HG02884 (cell line): Measurements from ENCODE around the gene ARHGAP8.

ENCODE experiments used
- ATAC-seq: cut with Tn5 transposase; IDR thresholded peaks from one replicate; pipeline ENCODE4 v1.9.1; 2021; ENCODE audit warnings: mild to moderate bottlenecking, moderate library complexity; ENCODE audit not compliant: unreplicated experiment

Gene ARHGAP8

GRCh38 chr22:44724859-44725258 is 27.5 kb upstream of the ARHGAP8 start:
- ATAC-seq = no peak

GRCh38 chr22:44726439-44726838 is 25.9 kb upstream of the ARHGAP8 start:
- ATAC-seq = no peak

GRCh38 chr22:44727148-44727547 is 25.2 kb upstream of the ARHGAP8 start:
- no peak for ATAC-seq

- no peak for ATAC-seq
Observed at GRCh38 chr22:44727709-44728108, 24.7 kb upstream of the ARHGAP8 start.

DNA sequence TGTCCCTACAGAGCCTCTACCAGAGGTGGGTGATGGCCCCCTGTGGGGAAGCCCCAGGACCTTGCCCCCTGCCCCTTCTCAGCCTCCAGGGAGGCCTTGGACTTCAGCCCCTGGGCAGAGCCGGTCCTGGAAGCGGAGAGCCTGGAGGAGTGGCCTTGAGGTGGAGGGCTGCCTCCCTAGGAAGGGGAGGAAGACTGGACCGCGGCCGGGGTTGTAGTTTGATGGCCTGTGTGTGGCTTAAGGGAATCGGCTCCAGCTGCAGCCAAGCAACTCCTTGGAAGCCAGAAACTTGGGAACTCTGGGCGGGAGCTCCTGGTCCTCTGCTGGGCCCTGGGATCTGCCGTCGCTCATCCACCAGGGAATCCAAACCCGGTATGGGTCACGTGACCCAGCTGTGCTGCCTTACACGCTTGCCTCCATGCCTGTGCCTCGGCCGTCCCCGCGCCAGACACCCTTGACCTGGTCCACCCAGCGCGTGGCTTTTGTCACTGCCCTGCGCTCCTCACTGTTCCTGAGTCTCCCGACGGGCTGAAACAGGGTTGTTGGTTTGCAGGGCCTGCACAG is 23.5 kb upstream of the ARHGAP8 start:
- ATAC-seq = no peak

GRCh38 chr22:44729391-44730021 is 22.9 kb upstream of the ARHGAP8 start:
- no peak for ATAC-seq

DNA sequence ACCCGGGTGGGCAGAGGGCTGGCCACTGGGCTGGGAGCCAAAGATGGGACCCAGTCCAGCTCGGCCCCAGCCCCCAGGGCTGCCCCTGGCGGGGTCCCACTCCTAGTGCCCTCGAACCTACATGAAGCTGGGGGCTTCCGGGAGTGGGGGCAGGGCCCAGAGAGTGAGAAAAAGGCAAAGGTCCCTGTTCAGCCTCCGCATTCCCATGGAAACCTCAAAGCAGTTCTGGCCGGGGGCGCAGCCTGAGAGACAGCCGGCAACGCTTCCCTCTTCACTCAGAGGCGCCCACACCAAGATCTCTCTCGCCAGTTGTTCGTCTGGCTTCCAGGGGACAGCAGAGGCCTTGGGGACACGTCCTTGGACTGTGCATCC is 22.4 kb upstream of the ARHGAP8 start:
- ATAC-seq = no peak

DNA sequence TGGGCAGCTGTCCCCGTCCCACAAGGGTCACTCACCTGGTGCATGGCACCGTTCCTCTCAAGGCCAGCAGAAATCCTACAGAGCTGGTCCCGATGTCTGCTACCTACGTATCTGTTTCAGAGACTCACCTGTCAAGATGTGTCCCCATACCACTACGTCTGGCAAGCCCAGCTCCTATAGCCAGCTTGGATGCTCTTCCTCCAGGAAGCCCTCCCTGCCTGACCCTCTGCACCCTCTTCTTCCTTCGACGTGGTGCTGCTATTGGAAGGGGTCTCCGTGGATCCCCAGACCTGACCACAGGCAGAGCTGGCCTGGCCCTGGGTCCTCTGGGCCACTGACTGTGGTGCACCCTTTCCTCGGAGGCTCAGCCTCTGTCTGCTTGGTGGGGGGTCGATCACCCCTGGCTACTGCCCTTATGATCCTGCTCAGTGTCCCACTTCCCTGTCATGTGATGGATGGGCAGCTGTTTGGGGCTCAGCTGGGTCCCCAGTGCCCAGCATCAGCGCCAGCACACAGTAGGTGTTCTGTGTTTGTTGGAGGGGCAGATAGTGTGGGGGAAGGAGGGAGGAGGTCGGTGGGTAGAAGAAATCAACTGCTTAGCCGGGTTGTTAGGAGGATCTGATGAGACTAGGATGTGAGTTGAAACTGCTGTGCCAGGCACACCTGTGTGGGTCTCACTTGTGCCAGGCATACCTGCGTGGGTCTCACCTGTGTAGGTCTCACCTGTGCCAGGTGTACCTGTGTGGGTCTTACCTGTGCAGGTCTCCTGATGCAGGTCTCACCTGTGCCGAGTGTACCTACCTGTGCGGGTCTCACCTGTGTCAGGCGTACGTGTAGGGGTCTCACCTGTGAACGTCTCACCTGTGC is 21.7 kb upstream of the ARHGAP8 start:
- no peak for ATAC-seq

DNA sequence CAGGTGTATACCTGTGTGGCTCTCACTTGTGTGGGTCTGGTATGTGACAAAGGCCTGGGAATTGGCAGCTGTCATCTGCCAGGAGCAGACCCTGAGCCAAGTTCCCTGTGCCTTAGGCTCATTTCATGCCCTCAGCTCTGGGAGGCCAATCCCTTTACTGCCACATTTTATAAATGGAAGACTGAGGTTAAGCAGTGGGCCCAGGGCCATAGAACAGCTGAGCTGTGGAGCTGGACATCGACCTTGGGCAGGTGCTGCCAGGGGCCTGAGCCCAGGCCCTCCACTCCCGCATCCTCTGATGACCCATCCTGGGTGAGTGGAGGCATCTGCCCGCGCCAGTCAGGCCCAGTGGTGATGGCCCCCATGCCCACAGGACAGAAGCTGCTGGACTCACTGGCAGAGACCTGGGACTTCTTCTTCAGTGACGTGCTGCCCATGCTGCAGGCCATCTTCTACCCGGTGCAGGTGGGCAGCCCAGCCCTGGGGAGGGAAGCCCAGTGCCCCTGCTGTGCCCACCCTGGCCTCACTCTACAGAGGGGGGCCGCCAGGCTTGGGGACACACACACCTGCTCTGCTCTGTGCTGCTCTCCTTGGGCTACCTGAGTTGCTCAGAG is 20.9 kb upstream of the ARHGAP8 start:
- no peak for ATAC-seq

DNA sequence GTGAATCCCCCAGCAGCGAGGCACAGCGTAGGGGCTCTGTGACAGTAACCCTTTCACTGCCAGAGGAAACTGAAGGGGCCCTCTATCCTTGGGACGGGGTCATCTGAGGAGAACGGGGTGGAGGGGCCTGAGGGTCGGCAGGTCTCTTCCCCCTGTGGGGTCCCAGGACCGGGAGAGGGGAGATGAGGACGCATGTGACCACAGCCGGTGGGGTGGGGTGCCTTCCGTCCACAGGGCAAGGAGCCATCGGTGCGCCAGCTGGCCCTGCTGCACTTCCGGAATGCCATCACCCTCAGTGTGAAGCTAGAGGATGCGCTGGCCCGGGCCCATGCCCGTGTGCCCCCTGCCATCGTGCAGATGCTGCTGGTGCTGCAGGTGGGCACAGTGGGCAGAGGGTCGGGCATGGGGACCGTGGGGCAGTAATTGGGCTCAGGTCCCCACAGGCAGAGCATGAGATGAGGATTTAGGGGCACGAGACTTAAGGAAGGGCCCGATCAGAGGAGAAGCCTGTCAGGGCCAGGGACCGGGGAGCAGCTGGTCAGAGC is 20.3 kb upstream of the ARHGAP8 start:
- ATAC-seq = no peak

GRCh38 chr22:44732661-44733060 is 19.7 kb upstream of the ARHGAP8 start:
- ATAC-seq = no peak

DNA sequence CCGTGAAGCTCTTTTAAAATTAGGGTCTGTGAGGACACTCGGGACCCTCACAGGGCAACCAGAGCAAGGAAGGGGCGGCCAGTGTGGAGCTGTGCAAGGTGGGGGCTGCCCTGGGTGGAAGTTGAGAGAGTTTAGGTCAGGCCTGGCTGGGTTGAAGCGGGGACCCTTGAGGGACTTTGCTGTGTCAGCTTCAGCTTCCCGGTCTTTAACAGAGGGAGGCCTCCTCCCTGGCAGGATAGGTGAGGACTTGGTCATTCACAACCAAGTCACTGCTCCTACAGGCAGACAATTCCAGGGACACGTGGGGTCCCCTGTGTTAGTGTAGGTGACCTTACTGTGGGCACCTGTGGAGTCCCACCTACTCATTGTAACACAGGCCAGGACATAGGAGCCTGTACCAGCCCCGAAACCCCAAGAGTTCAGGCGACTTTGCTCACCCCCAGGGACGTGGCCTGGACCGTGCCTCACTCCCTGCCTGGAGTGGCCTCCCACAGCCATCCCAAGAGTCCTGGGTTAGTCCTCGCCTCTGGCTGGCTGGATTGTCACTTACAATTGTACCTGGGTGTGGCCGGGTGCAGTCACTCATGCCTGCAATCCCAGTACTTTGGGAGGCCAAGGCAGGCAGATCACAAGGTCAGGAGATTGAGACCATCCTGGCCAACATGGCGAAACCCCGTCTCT is 18.8 kb upstream of the ARHGAP8 start:
- ATAC-seq = no peak

DNA sequence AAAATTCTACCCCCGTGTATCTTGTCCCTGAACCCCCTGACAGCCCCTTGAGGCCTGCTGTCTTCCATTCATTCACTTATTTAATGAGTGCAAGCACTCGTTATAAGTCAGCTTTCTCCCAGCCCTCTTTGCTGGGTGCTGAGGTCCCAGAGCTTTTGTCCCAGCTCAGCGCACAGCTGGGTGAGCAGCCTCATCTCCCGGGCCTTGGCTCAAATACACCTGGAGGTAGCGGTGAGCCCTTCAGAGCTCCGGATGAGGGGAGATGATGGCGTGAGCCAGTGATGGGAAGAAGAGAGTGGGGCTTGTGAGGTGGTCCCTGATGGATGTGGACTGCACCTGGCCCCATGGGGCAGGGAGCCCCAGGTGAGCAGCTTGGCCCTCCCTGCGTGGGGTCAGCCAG is 18.1 kb upstream of the ARHGAP8 start:
- ATAC-seq = no peak

- ATAC-seq = no peak
Observed at GRCh38 chr22:44734801-44735517, 17.4 kb upstream of the ARHGAP8 start.

DNA sequence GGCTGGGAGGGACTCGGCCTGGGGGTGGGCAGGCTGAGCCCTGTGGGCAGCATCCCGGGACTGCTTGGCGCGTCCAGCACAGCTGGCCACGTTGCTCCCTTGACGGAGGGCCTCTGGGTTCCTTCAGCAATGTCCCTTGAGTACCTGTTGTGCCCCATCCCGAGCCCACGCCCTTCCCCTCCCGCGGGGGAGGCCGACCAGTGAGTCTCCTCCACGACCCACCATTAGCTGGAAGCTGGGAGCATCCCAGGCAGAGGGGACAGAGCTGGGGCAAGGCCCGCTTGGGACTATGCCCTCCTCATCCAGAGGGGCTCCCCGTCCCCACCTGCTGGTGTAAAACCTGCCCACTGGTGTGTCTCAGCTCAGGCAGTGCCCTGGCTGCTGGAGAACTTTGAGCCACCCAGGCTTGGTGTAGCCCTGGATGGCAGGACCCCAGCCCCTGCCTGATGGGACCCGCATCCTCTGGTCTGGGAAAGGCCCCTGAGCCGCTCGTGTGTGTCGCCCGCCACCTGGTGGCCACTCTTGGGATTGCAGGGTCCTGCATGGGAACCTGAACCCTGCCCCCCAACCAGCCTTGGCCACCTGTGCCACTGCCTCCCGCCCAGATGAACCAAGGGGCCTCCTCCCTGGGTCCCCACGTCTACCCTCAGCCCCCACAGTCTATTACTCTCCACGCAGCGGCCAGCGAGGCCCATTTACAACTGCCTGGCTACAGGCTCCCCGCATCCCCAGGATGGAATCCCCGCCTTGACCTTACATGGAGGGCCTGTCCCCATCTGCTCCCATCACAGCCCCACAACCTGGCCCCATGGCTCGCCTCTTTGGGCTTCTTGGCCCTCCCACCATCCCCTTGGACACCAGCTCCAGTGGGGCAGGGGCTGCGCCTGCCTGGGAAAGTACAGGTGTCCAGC is 16.6 kb upstream of the ARHGAP8 start:
- no peak for ATAC-seq

DNA sequence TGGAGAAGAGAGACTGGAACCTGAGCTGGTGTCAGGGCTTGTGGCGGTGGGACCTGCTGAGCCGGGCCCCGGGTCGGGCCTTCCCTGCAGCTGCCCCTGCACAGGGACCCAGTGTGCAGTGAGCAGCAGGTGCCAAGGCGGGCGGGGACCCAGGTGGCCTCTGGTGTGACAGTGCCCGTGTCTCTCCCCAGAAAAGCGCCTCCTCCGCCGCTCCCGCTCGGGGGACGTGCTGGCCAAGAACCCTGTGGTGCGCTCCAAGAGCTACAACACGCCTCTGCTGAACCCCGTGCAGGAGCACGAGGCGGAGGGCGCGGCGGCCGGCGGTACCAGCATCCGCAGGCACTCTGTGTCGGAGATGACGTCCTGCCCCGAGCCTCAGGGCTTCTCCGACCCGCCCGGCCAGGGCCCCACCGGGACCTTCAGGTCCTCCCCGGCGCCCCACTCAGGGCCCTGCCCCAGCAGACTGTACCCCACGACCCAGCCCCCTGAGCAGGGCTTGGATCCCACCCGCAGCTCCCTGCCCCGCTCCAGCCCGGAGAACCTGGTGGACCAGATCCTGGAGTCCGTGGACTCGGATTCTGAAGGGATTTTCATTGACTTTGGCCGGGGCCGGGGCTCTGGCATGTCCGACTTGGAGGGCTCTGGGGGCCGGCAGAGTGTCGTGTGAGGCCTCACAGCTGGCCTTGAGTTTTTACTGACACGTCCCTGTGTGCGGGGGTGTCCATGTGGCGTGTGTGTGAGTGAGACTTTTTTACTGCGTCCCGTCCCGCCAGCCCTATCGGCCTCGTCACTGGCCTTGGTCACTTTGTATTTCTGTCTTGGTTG is 15.6 kb upstream of the ARHGAP8 start:
- ATAC-seq = no peak

- ATAC-seq = no peak
Observed at GRCh38 chr22:44737406-44738346, 14.7 kb upstream of the ARHGAP8 start.
